Stomach (tissue), 9 donors: Measurements from ENCODE around the gene RNFT2. TPM values are rescaled to one million over a fixed set of nuclear protein-coding genes. Genes with fewer than 3 reads are reported as not detected.

Source experiments
- DNase-seq, 2 donors: peaks; one replicate each; pipeline versions ENCODE4 v3.0.0 to v3.0.0-alpha.2; 2013 to 2019
- H3K27ac ChIP-seq, 5 donors: fragments of 200-600 bp in 4 of 5; sonication (generic) in 4 of 5; one replicate each; pipeline ENCODE4 v1.5.1; 2013 to 2019; ENCODE audit warnings: mild to moderate bottlenecking in 1 of 5, moderate library complexity in 1 of 5
- H3K27me3 ChIP-seq, 3 donors: fragments of 200-600 bp; sonication (generic); one replicate each; pipeline ENCODE4 v1.5.1; 2017 to 2019; ENCODE audit warnings: mixed run types in 1 of 3
- H3K36me3 ChIP-seq, 4 donors: fragments of 200-600 bp; sonication (generic); 1 replicate in 3 of 4; 2 replicates in 1 of 4; pipeline ENCODE4 v1.5.1; 2016 to 2019
- H3K4me1 ChIP-seq, 4 donors: fragments of 200-600 bp; sonication (generic); one replicate each; pipeline ENCODE4 v1.5.1; 2016 to 2019
- H3K4me3 ChIP-seq, 4 donors: fragments of 200-600 bp; sonication (generic) in 3 of 4; one replicate each; pipeline ENCODE4 v1.5.1; 2016 to 2019; ENCODE audit warnings: mild to moderate bottlenecking in 1 of 4
- H3K9me3 ChIP-seq, 4 donors: fragments of 200-600 bp; sonication (generic); one replicate each; pipeline ENCODE4 v1.5.1; 2016 to 2019
- EP300 ChIP-seq: sonication (generic); formaldehyde crosslinking; IDR thresholded peaks from one replicate; pipeline ENCODE4 v1.6.1; 2017; ENCODE audit warnings: antibody characterized with exemption
- POLR2A ChIP-seq, 4 donors: fragments of 450-650 bp; IDR thresholded peaks; one replicate each; pipeline ENCODE4 v1.6.1; 2016; ENCODE audit warnings: antibody characterized with exemption in 4 of 4, control low read depth in 2 of 4, mild to moderate bottlenecking in 1 of 4, moderate library complexity in 1 of 4
- POLR2AphosphoS5 ChIP-seq, 3 donors: sonication (generic); formaldehyde crosslinking; IDR thresholded peaks; one replicate each; pipeline ENCODE4 v1.6.1; 2016; ENCODE audit warnings: antibody characterized with exemption in 3 of 3
- WGBS, 5 donors: extraction: QIAGEN DNeasy Blood & Tissue Kit in 3 of 5; methylation state at CpG; one replicate each; pipeline versions ENCODE4 v1.1.5 to v1.1.7; 2013 to 2018; 5-methylcytosine and 5-hydroxymethylcytosine counted together
- intact Hi-C: fragments of 100-400 bp; cut with DNase I; formaldehyde crosslinking; loops from one replicate; pipeline ENCODE4 v1.15.1; 2023; ENCODE audit warnings: low total_unique reads
- polyA plus RNA-seq, 3 donors: library from polyadenylated mRNA; stranded (reverse); fragments of 200-250 nt; gene quantifications; one replicate each; pipeline ENCODE4 v1.2.3, GENCODE V29; 2013
- total RNA-seq, 5 donors: library from RNA; depleted of rRNA; stranded (reverse); fragments of >200 nt; gene quantifications; one replicate each; pipeline versions ENCODE4 v1.1.0 to v1.2.3, GENCODE V29; 2014 to 2016
- TF ChIP-seq, protein P1 (sequence below), 7 experiments: fragments of 450-650 bp in 4 of 7; fragments of 200-600 bp in 3 of 7; sonication (generic) in 3 of 7; IDR thresholded peaks; one replicate each; pipeline ENCODE4 v1.5.1; 2016 to 2019; ENCODE audit warnings: antibody characterized with exemption in 7 of 7, control low read depth in 2 of 7, mild to moderate bottlenecking in 1 of 7
- donor health status: healthy with polysubstance abuse.
- donor health status: Bipolar disorder and iron deficiency.
- donor health status: healthy.

The RNFT2 gene
- total and polyA plus RNA-seq, 8 donors = 0.43 to 12.7 (median 1.6) TPM; not detected in 2

DNA sequence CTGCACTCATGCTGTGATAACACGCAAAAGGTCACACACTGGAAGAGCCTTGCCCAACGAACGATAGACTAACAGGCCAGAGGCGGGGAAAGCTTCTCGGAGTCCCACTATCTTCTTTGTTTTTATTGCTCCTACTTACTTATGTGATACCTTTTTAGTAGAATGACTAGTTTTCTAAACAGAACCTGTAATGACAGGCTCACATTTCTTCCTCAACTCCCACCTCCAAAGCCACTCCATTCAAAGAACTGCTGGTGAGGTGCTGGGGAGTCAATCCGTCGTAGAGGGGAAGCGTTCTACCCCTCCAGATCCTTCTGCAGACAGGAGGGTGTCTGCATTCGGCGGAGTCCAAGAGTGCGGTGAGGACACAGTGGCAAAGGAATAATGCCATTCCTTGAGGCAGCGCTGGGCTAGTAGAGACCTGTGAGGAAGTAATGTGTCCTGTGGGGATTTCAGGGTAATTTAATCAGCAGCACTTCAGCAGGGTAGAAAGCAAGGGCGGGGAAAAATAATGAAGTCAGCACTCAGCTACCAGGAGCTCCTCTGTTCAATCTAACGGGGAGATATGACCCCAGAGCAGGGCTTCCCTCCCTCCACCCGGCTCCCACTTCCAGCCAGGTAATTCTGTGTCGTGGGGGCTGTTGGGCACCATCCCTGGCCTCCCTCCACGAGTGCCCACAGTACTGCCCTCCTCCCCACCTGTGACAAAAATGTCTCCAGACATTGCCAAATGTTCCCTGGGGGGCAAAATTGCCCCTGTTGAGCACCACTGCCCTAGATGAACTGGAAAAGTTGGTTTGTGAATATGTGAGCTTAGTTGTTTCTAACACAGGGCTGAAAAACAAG is 25.4 kb upstream of the RNFT2 start:
- H3K36me3 ChIP-seq = peaks cover 18 to 43% (median 40%) of the 10 kb centered on the region in 4 donors
- intact Hi-C loops = loop anchor here (10.0 kb wide), 1 partner anchor 708 kb away; no protein-coding TSS in a partner anchor
- peaks cover 0 to 7% (median 0%) of the 10 kb centered on the region in 3 donors for H3K27me3 ChIP-seq
- H3K9me3 ChIP-seq = no peaks in the 10 kb centered on the region
- H3K4me1 ChIP-seq = peaks cover 5 to 21% (median 11%) of the 10 kb centered on the region in 4 donors
- TF ChIP-seq, protein P1, sequence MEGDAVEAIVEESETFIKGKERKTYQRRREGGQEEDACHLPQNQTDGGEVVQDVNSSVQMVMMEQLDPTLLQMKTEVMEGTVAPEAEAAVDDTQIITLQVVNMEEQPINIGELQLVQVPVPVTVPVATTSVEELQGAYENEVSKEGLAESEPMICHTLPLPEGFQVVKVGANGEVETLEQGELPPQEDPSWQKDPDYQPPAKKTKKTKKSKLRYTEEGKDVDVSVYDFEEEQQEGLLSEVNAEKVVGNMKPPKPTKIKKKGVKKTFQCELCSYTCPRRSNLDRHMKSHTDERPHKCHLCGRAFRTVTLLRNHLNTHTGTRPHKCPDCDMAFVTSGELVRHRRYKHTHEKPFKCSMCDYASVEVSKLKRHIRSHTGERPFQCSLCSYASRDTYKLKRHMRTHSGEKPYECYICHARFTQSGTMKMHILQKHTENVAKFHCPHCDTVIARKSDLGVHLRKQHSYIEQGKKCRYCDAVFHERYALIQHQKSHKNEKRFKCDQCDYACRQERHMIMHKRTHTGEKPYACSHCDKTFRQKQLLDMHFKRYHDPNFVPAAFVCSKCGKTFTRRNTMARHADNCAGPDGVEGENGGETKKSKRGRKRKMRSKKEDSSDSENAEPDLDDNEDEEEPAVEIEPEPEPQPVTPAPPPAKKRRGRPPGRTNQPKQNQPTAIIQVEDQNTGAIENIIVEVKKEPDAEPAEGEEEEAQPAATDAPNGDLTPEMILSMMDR (IDR thresholded peaks at IDR 0.05) = no peak
- TF ChIP-seq POLR2A (IDR thresholded peaks at IDR 0.05) (no peak), EP300 (no peak), POLR2AphosphoS5 (IDR thresholded peaks at IDR 0.05) (no peak)
- WGBS, 5 donors = 73 to 79% (median 75%) methylated on average over 17 of the region's 17 CpGs
- no peak overlapping the region for H3K27ac ChIP-seq
- H3K4me3 ChIP-seq = no peak overlapping the region
- peak in 1 of 2 donors; percentile 43 for DNase-seq

DNA sequence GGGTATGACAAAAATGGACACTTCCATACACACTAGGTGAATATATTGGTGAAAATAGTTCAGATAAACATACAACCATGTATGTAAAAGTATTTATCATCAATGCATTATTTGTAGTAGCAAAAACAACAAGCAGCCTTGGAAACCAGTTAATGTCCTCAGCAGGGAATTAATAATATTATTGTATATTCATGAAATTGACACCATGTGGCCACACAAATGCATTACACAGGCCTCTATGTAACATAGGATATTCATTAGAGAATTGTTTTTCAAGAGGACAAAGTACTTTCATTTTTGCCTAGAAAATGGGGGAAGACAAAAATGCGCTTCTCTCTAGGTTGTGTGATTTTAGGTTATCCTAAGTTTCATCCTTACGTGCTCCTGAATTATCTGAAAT is 24.6 kb upstream of the RNFT2 start:
- H3K27ac ChIP-seq = no peak overlapping the region

DNA sequence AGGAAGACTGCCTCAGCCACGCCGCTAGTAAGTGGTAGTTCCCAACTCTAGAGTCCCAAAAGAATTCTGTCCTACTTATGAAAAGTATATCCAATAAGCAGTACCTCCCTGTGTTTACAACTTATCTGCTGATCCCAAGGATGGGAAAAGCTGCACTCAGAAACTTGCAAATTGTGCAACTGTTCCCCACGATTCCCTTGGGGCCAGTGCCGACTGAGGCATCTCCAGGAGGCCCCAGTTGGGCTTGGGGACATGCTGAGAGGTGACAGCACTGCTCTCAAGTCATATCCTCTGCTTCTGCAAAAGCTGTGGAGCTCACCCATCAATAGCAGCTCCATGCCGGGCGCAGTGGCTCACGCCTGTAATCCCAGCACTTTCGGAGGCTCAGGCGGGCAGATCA is 23.9 kb upstream of the RNFT2 start:
- peaks cover 0 to 5% (median 0%) of the 10 kb centered on the region in 3 donors for H3K27me3 ChIP-seq
- H3K4me1 ChIP-seq = peaks cover 2 to 22% (median 15%) of the 10 kb centered on the region in 4 donors
- no peaks in the 10 kb centered on the region for H3K9me3 ChIP-seq
- 82 to 92% (median 90%) methylated on average over 4 to 9 of the region's 9 CpGs for WGBS, 5 donors
- intact Hi-C loops = loop anchor here (10.0 kb wide), 1 partner anchor 709 kb away; no protein-coding TSS in a partner anchor
- TF ChIP-seq POLR2A (IDR thresholded peaks at IDR 0.05) = no peak
- TF ChIP-seq POLR2AphosphoS5 (IDR thresholded peaks at IDR 0.05) = no peak
- TF ChIP-seq EP300 = no peak
- TF ChIP-seq, protein P1 (IDR thresholded peaks at IDR 0.05) = no peak
- peaks cover 20 to 51% (median 48%) of the 10 kb centered on the region in 4 donors for H3K36me3 ChIP-seq
- H3K27ac ChIP-seq = no peak overlapping the region
- DNase-seq = no peak
- no peak overlapping the region for H3K4me3 ChIP-seq

More for the DNA sequence above, 24.6 kb upstream of the RNFT2 start:
- intact Hi-C loops = loop anchor here (10.0 kb wide), 1 partner anchor 709 kb away; no protein-coding TSS in a partner anchor
- DNase-seq = no peak
- TF ChIP-seq POLR2AphosphoS5 (IDR thresholded peaks at IDR 0.05) (no peak), EP300 (no peak), POLR2A (IDR thresholded peaks at IDR 0.05) (no peak)
- TF ChIP-seq, protein P1 (IDR thresholded peaks at IDR 0.05) = no peak
- H3K36me3 ChIP-seq = peaks cover 20 to 47% (median 45%) of the 10 kb centered on the region in 4 donors
- WGBS, 5 donors = 94 to 100% (median 96%) methylated on average over 2 of the region's 2 CpGs
- no peaks in the 10 kb centered on the region for H3K9me3 ChIP-seq
- peaks cover 0 to 7% (median 0%) of the 10 kb centered on the region in 3 donors for H3K27me3 ChIP-seq
- peaks cover 9 to 22% (median 14%) of the 10 kb centered on the region in 4 donors for H3K4me1 ChIP-seq
- no peak overlapping the region for H3K4me3 ChIP-seq
